Measurements from ENCODE around the gene PAPSS2. TPM values are rescaled to one million over a fixed set of nuclear protein-coding genes. Genes with fewer than 3 reads are reported as not detected.
A peak's percentile ranks its signal among the peaks of the same experiment; 100 is the strongest.
"Not testable (repeated sequence)": the region's sequence is repeated elsewhere in the genome, so short reads cannot be mapped to it uniquely, and the experiment has no call there.

The PAPSS2 gene
- total RNA-seq, 1 donor from 2014 or later, result 137 TPM

GRCh38 chr10:87618566-87619423 lies 40.9 kb upstream of the PAPSS2 start:
- Histone ChIP-seq H3K4me3 (no peak overlapping the region), H3K36me3 (no peaks in the 10 kb centered on the region), H3K9me3 (no peaks in the 10 kb centered on the region), H3K27me3 (ENCODE audit: low read depth) (no peaks in the 10 kb centered on the region), H3K27ac (peak overlapping the region; percentile 65), H3K4me1 (no peaks in the 10 kb centered on the region)
- DNase-seq (peak; percentile 60), ATAC-seq (peak; percentile 83 to 88)
- TF ChIP-seq, protein P1, sequence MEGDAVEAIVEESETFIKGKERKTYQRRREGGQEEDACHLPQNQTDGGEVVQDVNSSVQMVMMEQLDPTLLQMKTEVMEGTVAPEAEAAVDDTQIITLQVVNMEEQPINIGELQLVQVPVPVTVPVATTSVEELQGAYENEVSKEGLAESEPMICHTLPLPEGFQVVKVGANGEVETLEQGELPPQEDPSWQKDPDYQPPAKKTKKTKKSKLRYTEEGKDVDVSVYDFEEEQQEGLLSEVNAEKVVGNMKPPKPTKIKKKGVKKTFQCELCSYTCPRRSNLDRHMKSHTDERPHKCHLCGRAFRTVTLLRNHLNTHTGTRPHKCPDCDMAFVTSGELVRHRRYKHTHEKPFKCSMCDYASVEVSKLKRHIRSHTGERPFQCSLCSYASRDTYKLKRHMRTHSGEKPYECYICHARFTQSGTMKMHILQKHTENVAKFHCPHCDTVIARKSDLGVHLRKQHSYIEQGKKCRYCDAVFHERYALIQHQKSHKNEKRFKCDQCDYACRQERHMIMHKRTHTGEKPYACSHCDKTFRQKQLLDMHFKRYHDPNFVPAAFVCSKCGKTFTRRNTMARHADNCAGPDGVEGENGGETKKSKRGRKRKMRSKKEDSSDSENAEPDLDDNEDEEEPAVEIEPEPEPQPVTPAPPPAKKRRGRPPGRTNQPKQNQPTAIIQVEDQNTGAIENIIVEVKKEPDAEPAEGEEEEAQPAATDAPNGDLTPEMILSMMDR (IDR thresholded peaks at IDR 0.05), result no peak
- intact Hi-C loops (cut with DNase I), result no loop called here

DNA sequence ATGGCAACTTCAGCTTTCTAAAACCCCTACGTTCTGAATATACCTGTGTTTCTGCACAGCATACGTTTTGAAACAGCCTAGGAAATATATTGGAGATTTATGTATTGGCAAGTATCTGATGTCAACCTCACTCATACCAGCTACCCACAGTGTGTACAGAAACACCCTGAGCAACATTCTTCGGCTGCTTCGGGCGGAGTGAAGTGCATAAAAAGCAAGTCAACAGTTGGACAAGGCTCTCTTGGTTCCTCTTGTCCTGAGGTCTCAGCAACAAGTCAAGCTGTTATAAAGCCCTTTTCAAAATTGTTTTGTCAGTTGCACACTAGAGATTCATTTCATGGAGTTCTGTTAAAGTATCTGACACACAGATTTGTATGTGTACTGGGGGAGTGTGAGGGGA lies 40.0 kb upstream of the PAPSS2 start:
- Histone ChIP-seq H3K27me3 (ENCODE audit: low read depth) (no peaks in the 10 kb centered on the region), H3K4me3 (no peak overlapping the region), H3K36me3 (no peaks in the 10 kb centered on the region), H3K4me1 (no peaks in the 10 kb centered on the region), H3K9me3 (no peaks in the 10 kb centered on the region), H3K27ac (peak overlapping the region; percentile 65)
- TF ChIP-seq, protein P1 (IDR thresholded peaks at IDR 0.05), result no peak
- peak; percentile 92 to 93 for ATAC-seq
- intact Hi-C loops (cut with DNase I), result no loop called here
- peak; percentile 63 for DNase-seq

DNA sequence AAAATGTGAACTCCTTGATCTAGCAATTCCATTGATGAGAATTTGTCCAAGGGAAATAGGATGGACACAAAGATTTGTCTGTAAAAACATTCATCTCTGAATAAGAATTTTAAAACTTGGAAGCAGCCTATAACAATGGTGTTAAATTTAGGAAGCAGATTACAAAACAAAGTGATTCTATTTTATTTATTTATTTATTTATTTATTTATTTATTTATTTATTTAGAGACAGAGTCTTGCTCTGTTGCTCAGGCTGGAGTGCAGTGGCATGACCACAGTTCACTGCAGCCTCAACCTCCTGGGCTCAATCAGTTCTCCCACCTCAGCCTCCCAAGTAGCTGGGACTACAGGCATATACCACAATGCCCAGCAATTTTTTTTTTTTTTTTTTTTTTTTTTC lies 38.2 kb upstream of the PAPSS2 start:
- H3K27me3 ChIP-seq (ENCODE audit: low read depth); H3K36me3 ChIP-seq; H3K9me3 ChIP-seq; DNase-seq; ATAC-seq; H3K4me3 ChIP-seq; H3K4me1 ChIP-seq; intact Hi-C loops (cut with DNase I); H3K27ac ChIP-seq: not testable (repeated sequence)

DNA sequence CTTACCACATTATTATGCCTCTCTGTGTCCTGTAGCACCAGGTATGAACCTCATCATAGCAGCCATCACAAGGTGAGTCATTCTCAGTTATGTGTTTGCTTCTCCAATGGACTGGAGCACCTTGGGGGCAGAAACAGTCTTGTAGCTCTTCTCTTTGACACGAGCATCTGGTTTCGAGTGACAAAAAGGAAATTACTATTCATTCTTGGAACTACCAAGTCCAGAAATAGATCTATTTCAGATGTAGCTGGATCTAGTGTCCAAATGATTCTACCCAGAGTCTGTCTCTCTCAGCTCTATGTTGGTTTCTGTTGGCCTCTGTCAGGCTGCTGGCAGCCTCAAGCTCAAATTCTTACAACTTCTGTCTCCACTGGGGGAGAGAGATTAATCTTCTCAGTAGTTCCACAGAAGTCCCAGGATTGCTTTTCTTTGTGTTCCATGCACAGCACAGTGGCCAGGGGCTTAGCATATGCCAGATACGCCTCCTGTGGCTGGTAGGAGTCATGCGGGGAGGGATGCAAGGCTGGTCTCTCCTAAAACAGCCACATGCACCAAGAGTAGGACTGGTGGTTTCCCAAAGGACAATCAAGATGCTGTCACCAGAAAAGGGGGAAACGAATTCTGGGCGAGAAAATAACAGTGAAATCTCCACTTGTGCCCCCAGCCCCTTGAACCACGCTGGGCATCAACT lies 37.2 kb upstream of the PAPSS2 start:
- no peak for DNase-seq
- no peak for ATAC-seq
- Histone ChIP-seq H3K36me3 (no peaks in the 10 kb centered on the region), H3K27ac (no peak overlapping the region), H3K27me3 (ENCODE audit: low read depth) (no peaks in the 10 kb centered on the region), H3K9me3 (no peaks in the 10 kb centered on the region), H3K4me1 (no peaks in the 10 kb centered on the region), H3K4me3 (no peak overlapping the region)
- intact Hi-C loops (cut with DNase I), result no loop called here
- TF ChIP-seq, protein P1 (IDR thresholded peaks at IDR 0.05), result no peak

GRCh38 chr10:87623191-87623590 lies 36.5 kb upstream of the PAPSS2 start:
- H3K4me3 ChIP-seq, result no peak overlapping the region
- H3K27me3 ChIP-seq (ENCODE audit: low read depth), result no peaks in the 10 kb centered on the region
- H3K27ac ChIP-seq, result no peak overlapping the region
- no peaks in the 10 kb centered on the region for H3K4me1 ChIP-seq
- intact Hi-C loops (cut with DNase I), result no loop called here
- no peaks in the 10 kb centered on the region for H3K9me3 ChIP-seq
- no peaks in the 10 kb centered on the region for H3K36me3 ChIP-seq
- ATAC-seq (no peak), DNase-seq (no peak)
- TF ChIP-seq, protein P1 (IDR thresholded peaks at IDR 0.05), result no peak

DNA sequence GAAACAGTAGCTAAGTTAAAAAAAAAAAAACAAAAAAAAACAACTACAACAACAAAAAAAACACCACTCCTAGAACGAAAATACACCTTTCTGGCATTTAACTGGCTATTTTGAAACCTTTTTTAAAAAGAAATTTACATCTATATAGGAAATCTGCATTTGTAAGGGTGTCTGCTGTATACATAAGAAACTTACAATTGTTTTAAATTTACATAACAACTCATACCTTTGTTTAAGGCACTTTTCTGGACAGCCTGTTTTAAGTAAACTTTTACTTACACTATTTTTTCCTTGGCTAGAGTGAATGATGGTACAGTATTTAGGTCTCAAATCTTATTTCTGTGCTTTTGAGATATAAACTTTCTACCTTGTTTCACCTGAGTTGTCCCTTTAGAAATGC lies 34.0 kb upstream of the PAPSS2 start:
- ATAC-seq, result no peak
- DNase-seq, result no peak
- Histone ChIP-seq H3K9me3 (no peaks in the 10 kb centered on the region), H3K27ac (peak overlapping the region; percentile 64), H3K27me3 (ENCODE audit: low read depth) (no peaks in the 10 kb centered on the region), H3K36me3 (no peaks in the 10 kb centered on the region), H3K4me3 (no peak overlapping the region), H3K4me1 (no peaks in the 10 kb centered on the region)
- TF ChIP-seq, protein P1 (IDR thresholded peaks at IDR 0.05), result no peak
- intact Hi-C loops (cut with DNase I), result no loop called here
